T-cell (primary cell): ENCODE data around the gene C1orf159. TPM values are rescaled to one million over a fixed set of nuclear protein-coding genes. Genes with fewer than 3 reads are reported as not detected.

ENCODE experiments used
- ATAC-seq, 4 experiments: fragments of 200-7000 bp in 3 of 4; fragments of 150-1000 bp in 1 of 4; cut with Tn5 transposase; replicated peaks in 1 of 4; 1 replicate in 3 of 4; 2 replicates in 1 of 4; pipeline ENCODE4 v1.10.0; 2021; ENCODE audit warnings: moderate library complexity in 3 of 4, mild to moderate bottlenecking in 2 of 4, moderate number of reproducible peaks in 1 of 4
- CTCF ChIA-PET, 2 donors: fragments of 300-600 bp; sonication (Branson Sonifier 250); formaldehyde crosslinking; loops; one replicate each; lab custom pipeline; 2022; ENCODE audit warnings: antibody characterized with exemption in 2 of 2; lab: Charles Lee
- POLR2A ChIA-PET, 2 donors: fragments of 300-600 bp; sonication (Branson Sonifier 250); formaldehyde crosslinking; loops; one replicate each; lab custom pipeline; 2022; ENCODE audit warnings: antibody characterized with exemption in 2 of 2; lab: Charles Lee
- DNase-seq, 35 experiments: peaks; one replicate each; pipeline versions ENCODE4 v3.0.0 to v3.0.0-alpha.2; 2013 to 2023
- H3K27ac ChIP-seq: one replicate; pipeline ENCODE4 v1.5.1; 2013; ENCODE audit warnings: low read length
- H3K27me3 ChIP-seq, 2 experiments: replicated peaks in 1 of 2; 1 replicate in 1 of 2; 2 replicates in 1 of 2; pipeline versions ENCODE4 v1.6.1 to v1.7.0; 2013; ENCODE audit warnings: low read length in 1 of 2, mixed read lengths in 1 of 2; ENCODE audit not compliant: control insufficient read depth in 2 of 2, insufficient read depth in 2 of 2; ENCODE audit errors: extremely low read depth in 1 of 2
- H3K36me3 ChIP-seq, 2 donors: 1 replicate in 1 of 2; 2 replicates in 1 of 2; pipeline versions ENCODE4 v1.6.1 to v1.7.0; 2013; ENCODE audit warnings: low read length in 1 of 2; ENCODE audit not compliant: control insufficient read depth in 2 of 2, insufficient read depth in 1 of 2; ENCODE audit errors: extremely low read depth in 1 of 2
- H3K4me1 ChIP-seq, 2 experiments: 1 replicate in 1 of 2; 2 replicates in 1 of 2; pipeline versions ENCODE4 v1.6.1 to v1.7.0; 2013; ENCODE audit warnings: low read length in 2 of 2, mixed read lengths in 1 of 2; ENCODE audit not compliant: insufficient read depth in 2 of 2, control insufficient read depth in 1 of 2; ENCODE audit errors: extremely low read depth in 1 of 2
- H3K4me3 ChIP-seq, 2 donors: 1 replicate in 1 of 2; 2 replicates in 1 of 2; pipeline versions ENCODE4 v1.5.1 to v1.7.0; 2013; ENCODE audit warnings: mild to moderate bottlenecking in 2 of 2, low read length in 1 of 2, moderate library complexity in 1 of 2; ENCODE audit not compliant: control insufficient read depth in 1 of 2; ENCODE audit errors: extremely low read depth in 1 of 2
- H3K9me3 ChIP-seq: 2 replicates; pipeline ENCODE4 v1.7.0; 2013
- H3K27ac Mint-ChIP-seq, 2 donors: one replicate each; pipeline ENCODE4 v1.8.0; 2020 to 2021; ENCODE audit warnings: mild to moderate bottlenecking in 2 of 2, mixed read lengths in 2 of 2
- H3K27me3 Mint-ChIP-seq, 2 donors: one replicate each; pipeline ENCODE4 v1.8.0; 2021 to 2022; ENCODE audit warnings: mixed read lengths in 2 of 2
- H3K36me3 Mint-ChIP-seq: one replicate; pipeline ENCODE4 v1.8.0; 2021; ENCODE audit warnings: mixed read lengths
- H3K4me1 Mint-ChIP-seq, 3 donors: one replicate each; pipeline ENCODE4 v1.8.0; 2020 to 2022; ENCODE audit warnings: mixed read lengths in 3 of 3, mild to moderate bottlenecking in 1 of 3
- H3K4me3 Mint-ChIP-seq, 3 donors: one replicate each; pipeline ENCODE4 v1.8.0; 2020 to 2022; ENCODE audit warnings: mild to moderate bottlenecking in 3 of 3, mixed read lengths in 3 of 3, moderate library complexity in 3 of 3
- H3K9me3 Mint-ChIP-seq, 3 donors: one replicate each; pipeline ENCODE4 v1.8.0; 2020 to 2022; ENCODE audit warnings: mixed read lengths in 3 of 3
- WGBS: methylation state at CpG from one replicate; pipeline ENCODE4 v1.1.5; 2013; ENCODE audit warnings: missing lambda C conversion rate; ENCODE audit not compliant: insufficient coverage; 5-methylcytosine and 5-hydroxymethylcytosine counted together
- total RNA-seq, 35 experiments: library from RNA in 6 of 35; stranded (reverse) in 6 of 35; fragments of 120-200 nt in 1 of 35; gene quantifications; one replicate each; pipeline versions ENCODE4 v1.2.1 to v1.2.4 and lab custom pipeline; 2013 to 2026

Gene C1orf159
- total RNA-seq, 5 donors from 2014 or later (not counting 1 experiment from before 2014, with no cell fraction given): 20.4 to 37.7 (median 22.5) TPM

- H3K9me3 Mint-ChIP-seq: no peaks in the 10 kb centered on the region
- no peaks in the 10 kb centered on the region for H3K36me3 Mint-ChIP-seq
- WGBS: 80% methylated on average over 52 of the region's 56 CpGs
- Histone ChIP-seq H3K27ac (no peak overlapping the region), H3K4me1 (peaks cover 2 to 18% of the 10 kb centered on the region in 2 experiments), H3K9me3 (no peaks in the 10 kb centered on the region), H3K36me3 (no peaks in the 10 kb centered on the region), H3K4me3 (no peak overlapping the region), H3K27me3 (peaks cover 0 to 55% of the 10 kb centered on the region in 2 experiments)
- H3K4me3 Mint-ChIP-seq: peak overlapping the region in 1 of 3 donors; percentile 17
- peaks cover 0 to 9% (median 5%) of the 10 kb centered on the region in 3 donors for H3K4me1 Mint-ChIP-seq
- ChIA-PET CTCF (no interaction called here), POLR2A (no interaction called here)
- DNase-seq (no peak), ATAC-seq (no peak)
- H3K27me3 Mint-ChIP-seq: peaks cover 5 to 13% of the 10 kb centered on the region in 2 donors
- no peak overlapping the region for H3K27ac Mint-ChIP-seq
Measured at GRCh38 chr1:1071486-1072298, 44.2 kb downstream of the C1orf159 start.

GRCh38 chr1:1069711-1070676 lies 45.9 kb downstream of the C1orf159 start:
- Mint-ChIP-seq H3K27me3 (peaks cover 5 to 13% of the 10 kb centered on the region in 2 donors), H3K9me3 (no peaks in the 10 kb centered on the region), H3K4me3 (peak overlapping the region in 2 of 3 donors; percentile 34 to 55), H3K36me3 (no peaks in the 10 kb centered on the region), H3K27ac (no peak overlapping the region), H3K4me1 (peaks cover 0 to 15% (median 11%) of the 10 kb centered on the region in 3 donors)
- H3K4me1 ChIP-seq: peaks cover 2 to 18% of the 10 kb centered on the region in 2 experiments
- no peaks in the 10 kb centered on the region for H3K9me3 ChIP-seq
- H3K27ac ChIP-seq: no peak overlapping the region
- H3K36me3 ChIP-seq: no peaks in the 10 kb centered on the region
- H3K27me3 ChIP-seq: peaks cover 0 to 50% of the 10 kb centered on the region in 2 experiments
- H3K4me3 ChIP-seq: no peak overlapping the region
- POLR2A ChIA-PET: no interaction called here
- 72% methylated on average over 38 of the region's 40 CpGs for WGBS
- DNase-seq: peak in 1 of 35 experiments; percentile 33
- CTCF ChIA-PET: no interaction called here
- ATAC-seq: no peak

GRCh38 chr1:1069056-1069710 lies 46.7 kb downstream of the C1orf159 start:
- Histone ChIP-seq H3K27me3 (peaks cover 0 to 46% of the 10 kb centered on the region in 2 experiments), H3K36me3 (no peaks in the 10 kb centered on the region), H3K27ac (no peak overlapping the region), H3K4me3 (peak overlapping the region; percentile 7 to 62), H3K4me1 (peaks cover 2 to 22% of the 10 kb centered on the region in 2 experiments), H3K9me3 (no peaks in the 10 kb centered on the region)
- Mint-ChIP-seq H3K27me3 (peaks cover 0 to 8% of the 10 kb centered on the region in 2 donors), H3K36me3 (no peaks in the 10 kb centered on the region), H3K4me3 (peak overlapping the region; percentile 68 to 80 (median 74)), H3K9me3 (no peaks in the 10 kb centered on the region), H3K27ac (peak overlapping the region in 1 of 2 donors; percentile 61), H3K4me1 (peaks cover 0 to 13% (median 13%) of the 10 kb centered on the region in 3 donors)
- ChIA-PET POLR2A (no interaction called here), CTCF (no interaction called here)
- peak; percentile 76 to 95 (median 88) for DNase-seq
- 7% methylated on average over 63 of the region's 75 CpGs for WGBS
- peak; percentile 66 to 76 (median 71) for ATAC-seq

- Histone ChIP-seq H3K27ac (no peak overlapping the region), H3K27me3 (peaks cover 0 to 45% of the 10 kb centered on the region in 2 experiments), H3K9me3 (no peaks in the 10 kb centered on the region), H3K4me3 (peak overlapping the region; percentile 10 to 62), H3K36me3 (no peaks in the 10 kb centered on the region), H3K4me1 (peaks cover 2 to 28% of the 10 kb centered on the region in 2 experiments)
- DNase-seq (peak; percentile 16 to 79 (median 62)), ATAC-seq (peak; percentile 47 to 67 (median 56))
- H3K27ac Mint-ChIP-seq: no peak overlapping the region
- H3K27me3 Mint-ChIP-seq: peaks cover 0 to 8% of the 10 kb centered on the region in 2 donors
- ChIA-PET CTCF (no interaction called here), POLR2A (no interaction called here)
- no peaks in the 10 kb centered on the region for H3K9me3 Mint-ChIP-seq
- H3K36me3 Mint-ChIP-seq: no peaks in the 10 kb centered on the region
- peak overlapping the region; percentile 66 to 74 (median 68) for H3K4me3 Mint-ChIP-seq
- WGBS: under 1% methylated on average over 45 of the region's 55 CpGs
- peaks cover 0 to 17% (median 16%) of the 10 kb centered on the region in 3 donors for H3K4me1 Mint-ChIP-seq
Measured at GRCh38 chr1:1068517-1069055, 47.3 kb downstream of the C1orf159 start.

GRCh38 chr1:1067860-1068516 lies 47.9 kb downstream of the C1orf159 start:
- Mint-ChIP-seq H3K27ac (no peak overlapping the region), H3K9me3 (no peaks in the 10 kb centered on the region), H3K4me1 (peaks cover 0 to 20% (median 18%) of the 10 kb centered on the region in 3 donors), H3K36me3 (no peaks in the 10 kb centered on the region), H3K27me3 (peaks cover 0 to 8% of the 10 kb centered on the region in 2 donors), H3K4me3 (peak overlapping the region; percentile 60 to 68 (median 63))
- 71% methylated on average over 24 of the region's 32 CpGs for WGBS
- POLR2A ChIA-PET: no interaction called here
- DNase-seq (no peak), ATAC-seq (no peak)
- peak overlapping the region; percentile 10 to 62 for H3K4me3 ChIP-seq
- peaks cover 0 to 45% of the 10 kb centered on the region in 2 experiments for H3K27me3 ChIP-seq
- peaks cover 2 to 34% of the 10 kb centered on the region in 2 experiments for H3K4me1 ChIP-seq
- H3K9me3 ChIP-seq: no peaks in the 10 kb centered on the region
- H3K27ac ChIP-seq: no peak overlapping the region
- CTCF ChIA-PET: no interaction called here
- H3K36me3 ChIP-seq: no peaks in the 10 kb centered on the region
